AG04450 (cell line): ENCODE results near the gene SMCO1. TPM values are rescaled to one million over a fixed set of nuclear protein-coding genes. Genes with fewer than 3 reads are reported as not detected.
A peak's percentile ranks its signal among the peaks of the same experiment; 100 is the strongest.
"Not testable (repeated sequence)": the region's sequence is repeated elsewhere in the genome, so short reads cannot be mapped to it uniquely, and the experiment has no call there.

Experiments
- CTCF ChIA-PET: fragments of 300-600, 350-600 bp; formaldehyde crosslinking; extraction: SDS; loops from one replicate; lab custom pipeline; 2022; ENCODE audit warnings: antibody characterized with exemption, inconsistent platforms; lab: Charles Lee
- POLR2A ChIA-PET: fragments of 350-600 bp; formaldehyde crosslinking; extraction: SDS; loops from one replicate; lab custom pipeline; 2021; ENCODE audit warnings: antibody characterized with exemption, inconsistent platforms; lab: Yijun Ruan, JAX
- DNase-seq: peaks from one replicate; pipeline ENCODE4 v3.0.0-alpha.2; 2011; ENCODE audit warnings: low read depth, low spot score
- H3K27ac ChIP-seq: one replicate; pipeline ENCODE4 v1.5.1; 2012; ENCODE audit warnings: low read depth, low read length, control low read depth
- H3K27me3 ChIP-seq: one replicate; pipeline ENCODE4 v1.6.0; 2012; ENCODE audit warnings: low read length; ENCODE audit not compliant: control insufficient read depth, insufficient read depth
- H3K4me3 ChIP-seq: 2 replicates; pipeline ENCODE4 v1.5.1; 2011; ENCODE audit warnings: mild to moderate bottlenecking, low read depth, low read length, control low read depth
- H3K9me3 ChIP-seq: 2 replicates; pipeline ENCODE4 v1.5.1; 2012; ENCODE audit warnings: low read length; ENCODE audit not compliant: control insufficient read depth, insufficient read depth
- CTCF ChIP-seq: IDR thresholded peaks from 2 replicates; pipeline ENCODE4 v1.5.1; 2011; ENCODE audit warnings: low read depth, low read length, control low read depth, inconsistent platforms
- polyA plus RNA-seq: library from polyadenylated mRNA; depleted of rRNA; stranded (reverse); fragments of >200 nt; gene quantifications from 2 replicates; pipeline ENCODE4 v1.2.3, GENCODE V29; 2011

The SMCO1 gene
- polyA plus RNA-seq, 1 experiment: not detected

DNA sequence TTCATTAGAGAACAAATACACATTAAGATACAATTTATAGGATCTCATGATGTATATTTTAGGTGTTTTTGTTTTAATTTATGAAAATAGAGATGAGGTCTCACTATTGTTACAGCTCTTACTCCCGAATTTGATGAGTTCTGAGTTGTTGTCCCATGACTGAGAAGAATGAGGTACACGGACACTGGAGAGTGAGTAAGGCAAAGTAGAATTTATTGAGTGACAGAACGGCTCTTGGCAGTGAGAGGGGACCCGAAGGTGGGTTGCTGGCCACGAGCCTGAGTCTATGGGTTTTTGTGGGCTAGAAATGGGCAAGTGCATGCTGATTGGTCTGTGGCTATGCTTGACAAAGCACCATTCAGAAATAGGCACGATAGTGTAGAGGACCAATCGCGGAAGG, 8.5 kb downstream of the SMCO1 start:
- CTCF ChIA-PET: interaction anchor here (0.9 kb wide), 1 partner anchor 16 kb away, joined by 3 read pairs; no protein-coding TSS in a partner anchor
- Histone ChIP-seq H3K27me3 (no peaks in the 10 kb centered on the region), H3K4me3 (no peak overlapping the region), H3K27ac (no peak overlapping the region), H3K9me3 (no peaks in the 10 kb centered on the region; the same call in none of the 2 replicates)
- POLR2A ChIA-PET: no interaction called here
- DNase-seq: no peak
- TF ChIP-seq CTCF: no peak

DNA sequence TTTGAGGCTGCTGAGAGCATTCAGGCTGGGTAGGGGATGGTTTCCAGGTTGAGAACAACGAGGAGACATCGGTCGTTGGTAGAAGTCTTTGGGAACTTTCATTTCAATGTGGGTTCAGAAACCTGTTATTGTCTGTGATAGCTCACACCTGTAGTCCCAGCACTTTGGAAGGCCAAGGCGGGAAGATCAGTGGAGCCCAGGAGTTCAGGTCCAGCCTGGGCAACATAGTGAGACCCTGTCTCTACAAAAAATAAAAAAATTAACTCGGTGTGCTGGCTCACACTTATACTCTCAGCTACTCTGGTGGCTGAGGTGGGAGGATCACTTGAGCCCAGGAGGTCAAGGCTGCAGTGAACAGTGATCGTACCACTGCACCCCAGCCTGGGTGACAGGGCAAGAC, 10.6 kb downstream of the SMCO1 start:
- no peak for DNase-seq

GRCh38 chr3:196504077-196504398, 11.1 kb downstream of the SMCO1 start:
- POLR2A ChIA-PET: interaction anchor here (0.6 to 1.4 kb wide), 2 partner anchors 25 to 39 kb away, joined by 6 to 7 read pairs; no protein-coding TSS in a partner anchor
- H3K27ac ChIP-seq: peak overlapping the region; percentile 94

More for the DNA sequence above, 10.6 kb downstream of the SMCO1 start:
- ChIA-PET CTCF (interaction anchor here (0.6 kb wide), 1 partner anchor 19 kb away, joined by 3 read pairs; no protein-coding TSS in a partner anchor), POLR2A (interaction anchor here (1.4 kb wide), 1 partner anchor 24 kb away, joined by 6 read pairs; no protein-coding TSS in a partner anchor)
- H3K9me3 ChIP-seq: no peaks in the 10 kb centered on the region; the same call in none of the 2 replicates
- no peaks in the 10 kb centered on the region for H3K27me3 ChIP-seq
- H3K27ac ChIP-seq: no peak overlapping the region
- no peak overlapping the region for H3K4me3 ChIP-seq
- no peak for TF ChIP-seq CTCF

GRCh38 chr3:196503196-196504076, 11.7 kb downstream of the SMCO1 start, which contains the start of gene RNF168:
TSS of gene RNF168 (minus strand) at chr3:196503768. CDS start at chr3:196503173, 595 bp downstream.
- CTCF ChIA-PET: no interaction called here
- TF ChIP-seq CTCF: no peak
- POLR2A ChIA-PET: interaction anchor here (0.6 to 1.4 kb wide), 2 partner anchors 25 to 38 kb away, joined by 6 to 7 read pairs; no protein-coding TSS in a partner anchor
- Histone ChIP-seq H3K9me3 (no peaks in the 10 kb centered on the region; the same call in none of the 2 replicates), H3K27ac (peak within 1 kb of the TSS; percentile 94), H3K4me3 (peak within 1 kb of the TSS; percentile 94), H3K27me3 (no peaks in the 10 kb centered on the region)
- DNase-seq: peak; percentile 74

More at GRCh38 chr3:196504077-196504398, 11.1 kb downstream of the SMCO1 start:
- DNase-seq, H3K9me3 ChIP-seq, H3K27me3 ChIP-seq: not testable (repeated sequence)
- CTCF ChIA-PET: interaction anchor here (0.6 kb wide), 1 partner anchor 19 kb away, joined by 3 read pairs; no protein-coding TSS in a partner anchor
- peak overlapping the region; percentile 94 for H3K4me3 ChIP-seq

DNA sequence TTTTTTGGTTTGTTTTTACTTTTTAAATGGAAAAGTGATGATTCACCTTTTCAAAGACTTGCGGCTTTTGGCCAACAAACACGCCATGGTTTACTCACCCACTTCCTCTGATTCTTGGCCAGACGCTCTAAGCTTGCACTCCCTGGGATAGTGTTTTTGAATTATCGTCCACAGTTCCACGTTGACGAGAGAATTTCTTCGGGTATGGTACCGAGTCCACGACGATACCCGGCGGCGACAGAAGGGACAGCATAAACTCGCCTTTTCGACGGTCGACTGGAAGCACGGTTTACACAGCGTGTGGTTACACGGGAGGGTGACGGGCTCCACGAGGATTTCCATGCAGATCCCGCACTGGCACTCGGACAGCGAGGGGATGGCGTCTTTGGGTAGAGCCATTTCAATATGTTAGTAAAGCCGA, 12.4 kb downstream of the SMCO1 start:
- no peak for TF ChIP-seq CTCF
- peak overlapping the region; percentile 94 for H3K27ac ChIP-seq
- H3K27me3 ChIP-seq: no peaks in the 10 kb centered on the region
- H3K4me3 ChIP-seq: peak overlapping the region; percentile 94
- CTCF ChIA-PET: no interaction called here
- DNase-seq: peak; percentile 64
- no peaks in the 10 kb centered on the region; the same call in none of the 2 replicates for H3K9me3 ChIP-seq
- POLR2A ChIA-PET: no interaction called here
